Subcutaneous abdominal adipose tissue (tissue), 5 donors: ENCODE results near the gene AHSP.
A peak's percentile ranks its signal among the peaks of the same experiment; 100 is the strongest.

ENCODE experiments used
- H3K27ac ChIP-seq: one replicate; pipeline ENCODE4 v1.7.0; 2013; ENCODE audit warnings: low read depth, mild to moderate bottlenecking, inconsistent platforms, low read length, moderate library complexity
- H3K27me3 ChIP-seq, 5 donors: one replicate each; pipeline ENCODE4 v1.7.0; 2013; ENCODE audit warnings: low read length in 5 of 5, inconsistent platforms in 1 of 5; ENCODE audit not compliant: control insufficient read depth in 5 of 5, insufficient read depth in 4 of 5
- H3K36me3 ChIP-seq, 5 donors: one replicate each; pipeline ENCODE4 v1.7.0; 2013; ENCODE audit warnings: low read length in 5 of 5; ENCODE audit not compliant: control insufficient read depth in 5 of 5, insufficient read depth in 5 of 5
- H3K4me1 ChIP-seq, 5 donors: one replicate each; pipeline ENCODE4 v1.7.0; 2013; ENCODE audit warnings: low read length in 5 of 5, mild to moderate bottlenecking in 3 of 5, moderate library complexity in 1 of 5; ENCODE audit not compliant: control insufficient read depth in 5 of 5, insufficient read depth in 5 of 5
- H3K4me3 ChIP-seq, 5 donors: one replicate each; pipeline ENCODE4 v1.7.0; 2013; ENCODE audit warnings: low read length in 5 of 5, low read depth in 1 of 5
- H3K9ac ChIP-seq, 5 donors: one replicate each; pipeline ENCODE4 v1.7.0; 2013; ENCODE audit warnings: low read length in 5 of 5, mild to moderate bottlenecking in 4 of 5, moderate library complexity in 3 of 5
- H3K9me3 ChIP-seq, 5 donors: one replicate each; pipeline ENCODE4 v1.7.0; 2013; ENCODE audit warnings: low read length in 5 of 5; ENCODE audit not compliant: control insufficient read depth in 5 of 5
- donor health status: healthy.
- donor health status: healthy.
- donor health status: healthy.
- donor health status: healthy.
- donor health status: healthy.

AHSP gene

GRCh38 chr16:31529108-31529936 lies 1.6 kb downstream of the AHSP start:
- H3K36me3 ChIP-seq = no peaks in the 10 kb centered on the region
- H3K9me3 ChIP-seq = no peaks in the 10 kb centered on the region
- no peak overlapping the region for H3K9ac ChIP-seq
- peaks cover 9 to 33% (median 20%) of the 10 kb centered on the region in 5 donors for H3K27me3 ChIP-seq
- peak overlapping the region in 4 of 5 donors; percentile 0 to 42 (median 38) for H3K4me3 ChIP-seq
- peaks cover 0 to 2% (median 0%) of the 10 kb centered on the region in 5 donors for H3K4me1 ChIP-seq
- H3K27ac ChIP-seq = no peak overlapping the region

- Histone ChIP-seq H3K9ac (no peak overlapping the region), H3K9me3 (no peaks in the 10 kb centered on the region), H3K4me1 (peaks cover 0 to 2% (median 0%) of the 10 kb centered on the region in 5 donors), H3K27me3 (peaks cover 9 to 33% (median 20%) of the 10 kb centered on the region in 5 donors), H3K36me3 (no peaks in the 10 kb centered on the region), H3K4me3 (no peak overlapping the region), H3K27ac (no peak overlapping the region)
Observed at GRCh38 chr16:31529937-31530312, 2.2 kb downstream of the AHSP start.

GRCh38 chr16:31530405-31530804 lies 2.7 kb downstream of the AHSP start:
- Histone ChIP-seq H3K27ac (no peak overlapping the region), H3K9ac (no peak overlapping the region), H3K4me3 (no peak overlapping the region), H3K27me3 (peaks cover 9 to 33% (median 20%) of the 10 kb centered on the region in 5 donors), H3K36me3 (no peaks in the 10 kb centered on the region), H3K4me1 (peaks cover 0 to 2% (median 0%) of the 10 kb centered on the region in 5 donors), H3K9me3 (no peaks in the 10 kb centered on the region)

GRCh38 chr16:31531096-31531495 lies 3.4 kb downstream of the AHSP start:
- Histone ChIP-seq H3K27me3 (peaks cover 9 to 33% (median 20%) of the 10 kb centered on the region in 5 donors), H3K4me3 (no peak overlapping the region), H3K9ac (no peak overlapping the region), H3K36me3 (no peaks in the 10 kb centered on the region), H3K27ac (no peak overlapping the region), H3K9me3 (no peaks in the 10 kb centered on the region), H3K4me1 (peaks cover 0 to 2% (median 0%) of the 10 kb centered on the region in 5 donors)

- Histone ChIP-seq H3K4me3 (no peak overlapping the region), H3K9me3 (no peaks in the 10 kb centered on the region), H3K9ac (no peak overlapping the region), H3K27me3 (peaks cover 11 to 33% (median 23%) of the 10 kb centered on the region in 5 donors), H3K4me1 (peaks cover 0 to 2% (median 0%) of the 10 kb centered on the region in 5 donors), H3K36me3 (no peaks in the 10 kb centered on the region), H3K27ac (no peak overlapping the region)
Observed at GRCh38 chr16:31532120-31532519, 4.4 kb downstream of the AHSP start.

GRCh38 chr16:31532896-31533295 lies 5.2 kb downstream of the AHSP start:
- Histone ChIP-seq H3K27me3 (peaks cover 13 to 34% (median 30%) of the 10 kb centered on the region in 5 donors), H3K4me3 (no peak overlapping the region), H3K27ac (no peak overlapping the region), H3K36me3 (no peaks in the 10 kb centered on the region), H3K9me3 (no peaks in the 10 kb centered on the region), H3K9ac (no peak overlapping the region), H3K4me1 (peaks cover 0 to 8% (median 6%) of the 10 kb centered on the region in 5 donors)

GRCh38 chr16:31535737-31536136 lies 8.0 kb downstream of the AHSP start:
- Histone ChIP-seq H3K36me3 (no peaks in the 10 kb centered on the region), H3K9me3 (peaks cover 0 to 10% (median 5%) of the 10 kb centered on the region in 5 donors), H3K4me3 (no peak overlapping the region), H3K27me3 (peaks cover 9 to 21% (median 14%) of the 10 kb centered on the region in 5 donors), H3K4me1 (peaks cover 0 to 6% (median 5%) of the 10 kb centered on the region in 5 donors), H3K9ac (no peak overlapping the region), H3K27ac (no peak overlapping the region)

- Histone ChIP-seq H3K4me3 (peak overlapping the region in 3 of 5 donors; percentile 34 to 49 (median 44)), H3K4me1 (peaks cover 0 to 6% (median 5%) of the 10 kb centered on the region in 5 donors), H3K36me3 (no peaks in the 10 kb centered on the region), H3K9me3 (peaks cover 0 to 10% (median 6%) of the 10 kb centered on the region in 5 donors), H3K27me3 (peaks cover 9 to 21% (median 11%) of the 10 kb centered on the region in 5 donors), H3K9ac (no peak overlapping the region), H3K27ac (no peak overlapping the region)
Observed at GRCh38 chr16:31536804-31537361, 9.2 kb downstream of the AHSP start.

- Histone ChIP-seq H3K9ac (no peak overlapping the region), H3K27ac (no peak overlapping the region), H3K4me1 (peaks cover 0 to 6% (median 5%) of the 10 kb centered on the region in 5 donors), H3K4me3 (peak overlapping the region in 3 of 5 donors; percentile 34 to 49 (median 44)), H3K9me3 (peaks cover 0 to 12% (median 6%) of the 10 kb centered on the region in 5 donors), H3K27me3 (peaks cover 9 to 15% (median 11%) of the 10 kb centered on the region in 5 donors), H3K36me3 (no peaks in the 10 kb centered on the region)
Observed at GRCh38 chr16:31537362-31538242, 9.9 kb downstream of the AHSP start.
